DND-41 (cell line): ENCODE data around the gene TRIM2.

Experiments
- ATAC-seq: fragments of 200-7000 bp; cut with Tn5 transposase; 3 replicates; pipeline ENCODE4 v1.9.1; 2021; ENCODE audit warnings: low read depth; ENCODE audit not compliant: insufficient read depth
- DNase-seq: peaks from one replicate; pipeline ENCODE4 v3.0.0-alpha.2; 2020
- H2AFZ ChIP-seq: 2 replicates; pipeline ENCODE4 v1.6.0; 2012; ENCODE audit warnings: low read depth, low read length
- H3K27ac ChIP-seq: 2 replicates; pipeline ENCODE4 v1.5.1; 2012; ENCODE audit warnings: low read length, inconsistent platforms
- H3K27me3 ChIP-seq: fragments of 200-600 bp; sonication (generic); 2 replicates; pipeline ENCODE4 v1.6.0; 2012; ENCODE audit warnings: low read length, mild to moderate bottlenecking, inconsistent platforms; ENCODE audit not compliant: insufficient read depth, poor library complexity
- H3K36me3 ChIP-seq: 2 replicates; pipeline ENCODE4 v1.5.1; 2012; ENCODE audit warnings: low read length, inconsistent platforms; ENCODE audit not compliant: insufficient read depth
- H3K4me1 ChIP-seq: 2 replicates; pipeline ENCODE4 v1.5.1; 2012; ENCODE audit warnings: mild to moderate bottlenecking, low read length; ENCODE audit not compliant: insufficient read depth
- H3K4me2 ChIP-seq: 2 replicates; pipeline ENCODE4 v1.6.0; 2012; ENCODE audit warnings: mild to moderate bottlenecking, moderate library complexity, low read length, inconsistent platforms; ENCODE audit not compliant: insufficient read depth
- H3K4me3 ChIP-seq, 2 experiments: fragments of 200-600 bp in 1 of 2; shearing (Covaris generic) in 1 of 2; 2 replicates each; pipeline ENCODE4 v1.5.1; 2012 to 2016; ENCODE audit warnings: inconsistent platforms in 2 of 2, low read length in 2 of 2, mild to moderate bottlenecking in 2 of 2, low read depth in 1 of 2, moderate library complexity in 1 of 2
- H3K79me2 ChIP-seq: 2 replicates; pipeline ENCODE4 v1.6.0; 2012; ENCODE audit warnings: low read length, inconsistent platforms; ENCODE audit not compliant: insufficient read depth
- H3K9ac ChIP-seq: 2 replicates; pipeline ENCODE4 v1.6.0; 2012; ENCODE audit warnings: low read depth, mild to moderate bottlenecking, inconsistent platforms, low read length, moderate library complexity
- H3K9me3 ChIP-seq: 2 replicates; pipeline ENCODE4 v1.5.1; 2012; ENCODE audit warnings: low read length, moderate library complexity, mild to moderate bottlenecking, inconsistent platforms; ENCODE audit not compliant: insufficient read depth, severe bottlenecking
- H4K20me1 ChIP-seq: 2 replicates; pipeline ENCODE4 v1.6.0; 2012; ENCODE audit warnings: low read length; ENCODE audit not compliant: insufficient read depth
- EZH2 ChIP-seq: IDR thresholded peaks from 3 replicates; pipeline ENCODE4 v1.6.1; 2012; ENCODE audit warnings: borderline replicate concordance, low read depth, mild to moderate bottlenecking, moderate library complexity, low read length, inconsistent platforms; ENCODE audit not compliant: severe bottlenecking
- TF ChIP-seq, protein P1 (sequence below): IDR thresholded peaks from 2 replicates; pipeline ENCODE4 v1.5.1; 2012; ENCODE audit warnings: borderline replicate concordance, low read length, moderate library complexity, mild to moderate bottlenecking; ENCODE audit not compliant: poor library complexity, severe bottlenecking; ENCODE audit errors: extremely low read depth

TRIM2 gene

DNA sequence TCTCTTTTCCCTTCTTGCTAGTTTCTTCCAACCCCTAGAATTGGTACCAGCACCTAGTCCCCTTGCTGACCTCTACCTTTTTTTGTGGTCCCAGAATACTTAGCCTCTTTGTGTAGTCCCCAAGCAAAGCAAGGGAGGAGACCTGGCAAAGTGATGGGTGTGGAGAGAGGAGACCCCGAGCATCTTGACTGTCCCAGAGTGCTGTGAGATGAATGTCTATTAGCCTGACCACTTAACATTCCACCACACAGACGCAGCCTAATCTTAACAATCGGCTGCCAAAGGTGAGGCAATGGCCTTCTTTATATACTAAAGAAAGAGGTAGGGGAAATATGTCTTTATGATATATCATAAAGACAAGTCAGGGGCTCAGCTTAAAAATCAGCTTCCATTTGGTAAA, 55.9 kb downstream of the TRIM2 start:
- Histone ChIP-seq H2AFZ (no peak overlapping the region), H3K9me3 (peaks cover 7% of the 10 kb centered on the region), H3K4me2 (no peak overlapping the region), H3K4me3 (no peak overlapping the region), H3K4me1 (no peaks in the 10 kb centered on the region), H3K27ac (no peak overlapping the region), H3K79me2 (no peaks in the 10 kb centered on the region), H3K36me3 (no peaks in the 10 kb centered on the region), H3K9ac (no peak overlapping the region), H3K27me3 (no peaks in the 10 kb centered on the region), H4K20me1 (no peaks in the 10 kb centered on the region)
- ATAC-seq (no peak), DNase-seq (no peak)
- TF ChIP-seq, protein P1, sequence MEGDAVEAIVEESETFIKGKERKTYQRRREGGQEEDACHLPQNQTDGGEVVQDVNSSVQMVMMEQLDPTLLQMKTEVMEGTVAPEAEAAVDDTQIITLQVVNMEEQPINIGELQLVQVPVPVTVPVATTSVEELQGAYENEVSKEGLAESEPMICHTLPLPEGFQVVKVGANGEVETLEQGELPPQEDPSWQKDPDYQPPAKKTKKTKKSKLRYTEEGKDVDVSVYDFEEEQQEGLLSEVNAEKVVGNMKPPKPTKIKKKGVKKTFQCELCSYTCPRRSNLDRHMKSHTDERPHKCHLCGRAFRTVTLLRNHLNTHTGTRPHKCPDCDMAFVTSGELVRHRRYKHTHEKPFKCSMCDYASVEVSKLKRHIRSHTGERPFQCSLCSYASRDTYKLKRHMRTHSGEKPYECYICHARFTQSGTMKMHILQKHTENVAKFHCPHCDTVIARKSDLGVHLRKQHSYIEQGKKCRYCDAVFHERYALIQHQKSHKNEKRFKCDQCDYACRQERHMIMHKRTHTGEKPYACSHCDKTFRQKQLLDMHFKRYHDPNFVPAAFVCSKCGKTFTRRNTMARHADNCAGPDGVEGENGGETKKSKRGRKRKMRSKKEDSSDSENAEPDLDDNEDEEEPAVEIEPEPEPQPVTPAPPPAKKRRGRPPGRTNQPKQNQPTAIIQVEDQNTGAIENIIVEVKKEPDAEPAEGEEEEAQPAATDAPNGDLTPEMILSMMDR: no peak
- no peak for TF ChIP-seq EZH2

DNA sequence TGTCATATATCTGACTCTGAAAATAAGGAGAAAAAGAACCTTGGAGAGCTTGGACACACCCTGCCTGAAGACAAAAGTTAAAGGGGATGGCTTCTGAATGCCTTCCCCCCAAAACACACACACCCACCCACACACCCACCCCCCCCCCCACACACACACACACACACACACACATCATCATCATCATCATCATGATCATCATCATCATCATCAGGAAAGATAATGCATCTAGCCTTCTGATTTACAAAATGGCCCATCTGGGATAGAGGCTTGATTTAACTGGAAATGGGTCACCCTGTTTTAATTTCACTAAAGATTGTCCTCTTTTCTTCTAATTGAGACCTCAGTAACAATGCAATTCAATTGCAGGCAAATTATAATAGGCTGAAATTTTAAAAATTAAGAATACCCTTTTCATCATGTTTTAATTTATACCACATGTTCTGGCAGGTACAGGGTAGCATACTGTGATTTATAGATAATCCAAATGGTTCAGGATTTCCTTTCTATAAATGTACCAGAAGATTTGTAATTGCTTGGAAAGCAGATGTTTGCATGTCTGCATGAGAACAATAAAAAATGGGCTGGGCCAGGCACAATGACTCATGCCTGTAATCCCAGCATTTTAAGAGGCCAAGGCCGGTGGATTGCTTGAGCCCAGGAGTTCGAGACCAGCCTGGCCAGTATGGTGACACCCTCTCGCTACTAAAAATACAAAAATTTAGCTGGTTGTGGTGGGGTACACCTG, 56.5 kb downstream of the TRIM2 start:
- peaks cover 7% of the 10 kb centered on the region for H3K9me3 ChIP-seq
- no peak overlapping the region for H3K9ac ChIP-seq
- H3K27me3 ChIP-seq: no peaks in the 10 kb centered on the region
- no peak overlapping the region for H3K27ac ChIP-seq
- no peak overlapping the region for H3K4me3 ChIP-seq
- TF ChIP-seq EZH2: no peak
- TF ChIP-seq, protein P1: no peak
- no peaks in the 10 kb centered on the region for H3K36me3 ChIP-seq
- ATAC-seq: no peak
- no peak overlapping the region for H2AFZ ChIP-seq
- no peaks in the 10 kb centered on the region for H4K20me1 ChIP-seq
- H3K4me2 ChIP-seq: no peak overlapping the region
- no peaks in the 10 kb centered on the region for H3K79me2 ChIP-seq
- no peak for DNase-seq
- H3K4me1 ChIP-seq: no peaks in the 10 kb centered on the region

DNA sequence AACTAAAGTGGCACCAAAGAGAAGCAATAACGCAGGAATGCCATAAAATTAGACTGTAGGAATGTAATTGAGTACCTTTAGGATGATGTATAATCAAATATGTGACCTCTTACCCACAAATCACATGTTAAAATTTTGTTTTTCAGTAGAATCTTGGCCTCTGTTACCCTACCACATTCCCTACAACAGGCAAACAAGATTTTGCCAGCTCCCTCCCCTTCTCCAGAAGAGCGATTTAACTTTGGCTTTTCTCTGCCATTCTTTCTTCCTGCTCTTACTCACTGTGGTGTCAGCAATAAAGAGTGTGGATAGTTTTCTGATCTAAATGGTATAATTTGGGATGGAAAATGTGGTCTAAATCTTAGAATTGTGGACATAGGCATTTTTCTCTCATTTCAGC, 57.2 kb downstream of the TRIM2 start:
- H3K36me3 ChIP-seq: no peaks in the 10 kb centered on the region
- peaks cover 7% of the 10 kb centered on the region for H3K9me3 ChIP-seq
- no peak overlapping the region for H3K4me2 ChIP-seq
- no peak overlapping the region for H3K4me3 ChIP-seq
- H3K4me1 ChIP-seq: no peaks in the 10 kb centered on the region
- TF ChIP-seq EZH2: no peak
- TF ChIP-seq, protein P1: no peak
- no peak for ATAC-seq
- no peak overlapping the region for H3K27ac ChIP-seq
- no peak overlapping the region for H2AFZ ChIP-seq
- no peaks in the 10 kb centered on the region for H4K20me1 ChIP-seq
- H3K9ac ChIP-seq: no peak overlapping the region
- H3K27me3 ChIP-seq: no peaks in the 10 kb centered on the region
- no peak for DNase-seq
- H3K79me2 ChIP-seq: no peaks in the 10 kb centered on the region
